ENCODE results near the gene AGFG1. TPM values are rescaled to one million over a fixed set of nuclear protein-coding genes. Genes with fewer than 3 reads are reported as not detected.

The AGFG1 gene
- total RNA-seq, 1 experiment from 2014 or later = 109 TPM

DNA sequence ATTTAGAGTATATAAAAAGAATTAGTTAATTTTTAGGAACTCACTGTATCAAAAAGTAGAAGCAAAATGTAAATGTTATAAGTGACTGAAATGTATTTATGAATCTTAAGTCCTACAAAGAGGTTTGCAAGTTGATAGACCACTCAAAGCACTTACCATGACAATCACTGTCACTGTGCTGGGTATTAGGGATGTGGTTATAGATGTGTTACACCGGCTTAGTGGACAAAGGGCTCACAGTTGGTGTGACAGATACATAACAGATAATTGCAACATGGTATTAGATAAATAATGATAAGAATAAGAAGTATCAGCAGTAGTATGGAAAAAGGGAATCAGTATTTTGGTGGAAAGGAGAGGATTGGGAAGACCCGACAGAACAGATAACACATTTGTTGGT lies 21.6 kb downstream of the AGFG1 start:
- Histone ChIP-seq H2BK5ac (ENCODE audit: insufficient read length, low read length) (no peak overlapping the region), H4K91ac (ENCODE audit: insufficient read length, low read depth, low read length) (no peak overlapping the region), H3K79me1 (ENCODE audit: insufficient read depth, low read depth, low read length, poor library complexity, severe bottlenecking) (peaks cover 2% of the 10 kb centered on the region), H4K5ac (ENCODE audit: insufficient read length, low read depth, low read length) (no peak overlapping the region), H3K79me2 (ENCODE audit: insufficient read depth, low read length) (peaks cover 4% of the 10 kb centered on the region; the same call in 1 of the 2 replicates), H3K4ac (ENCODE audit: low read depth, low read length) (no peak overlapping the region), H3T11ph (ENCODE audit: low read length) (no peak overlapping the region), H3K9me3 (ENCODE audit: control insufficient read depth, low read depth, low read length) (no peaks in the 10 kb centered on the region), H2AK5ac (ENCODE audit: insufficient read length, low read length) (no peak overlapping the region), H3K23me2 (ENCODE audit: insufficient read length, low read depth, low read length, poor library complexity, severe bottlenecking) (no peaks in the 10 kb centered on the region), H4K20me1 (ENCODE audit: control insufficient read depth, insufficient read depth, insufficient read length) (no peaks in the 10 kb centered on the region), H3K27ac (ENCODE audit: insufficient read length, low read depth, low read length) (no peak overlapping the region), H2BK120ac (ENCODE audit: low read depth, low read length, poor library complexity, severe bottlenecking) (no peak overlapping the region), H2AFZ (ENCODE audit: low read length) (no peak overlapping the region), H3K4me1 (ENCODE audit: insufficient read depth, low read length) (no peaks in the 10 kb centered on the region), H3K23ac (ENCODE audit: insufficient read length, low read depth, low read length) (no peak overlapping the region), H3K4me2 (ENCODE audit: insufficient read depth, insufficient read length, low read length) (no peak overlapping the region), H3K27me3 (ENCODE audit: insufficient read depth, low read length) (no peaks in the 10 kb centered on the region), H3K18ac (ENCODE audit: insufficient read length, low read depth, low read length) (no peak overlapping the region), H2BK12ac (ENCODE audit: insufficient read length, low read depth, low read length) (no peak overlapping the region), H4K8ac (replicated peaks; ENCODE audit: insufficient read length, low read depth, low read length) (no peak overlapping the region), H3K9ac (ENCODE audit: extremely low read depth, insufficient read length, low read length) (no peak overlapping the region), H3K56ac (ENCODE audit: insufficient read length, low read depth, low read length) (no peak overlapping the region), H3K14ac (ENCODE audit: insufficient read depth, low read length) (no peak overlapping the region), H2BK15ac (ENCODE audit: low read depth, low read length) (no peak overlapping the region), H2BK20ac (ENCODE audit: low read depth, low read length, poor library complexity, severe bottlenecking) (no peak overlapping the region)
- WGBS (ENCODE audit: extremely low coverage, insufficient read length, low lambda C conversion rate) = no CpG with 5 or more reads among the region's 2 CpGs
- H3K9me3 Mint-ChIP-seq = no peaks in the 10 kb centered on the region; a peak in 1 of 5 replicates
- H3K27me3 Mint-ChIP-seq (ENCODE audit: low read depth) = no peaks in the 10 kb centered on the region
- H3K4me3 Mint-ChIP-seq = no peak overlapping the region
- TF ChIP-seq, protein P1, sequence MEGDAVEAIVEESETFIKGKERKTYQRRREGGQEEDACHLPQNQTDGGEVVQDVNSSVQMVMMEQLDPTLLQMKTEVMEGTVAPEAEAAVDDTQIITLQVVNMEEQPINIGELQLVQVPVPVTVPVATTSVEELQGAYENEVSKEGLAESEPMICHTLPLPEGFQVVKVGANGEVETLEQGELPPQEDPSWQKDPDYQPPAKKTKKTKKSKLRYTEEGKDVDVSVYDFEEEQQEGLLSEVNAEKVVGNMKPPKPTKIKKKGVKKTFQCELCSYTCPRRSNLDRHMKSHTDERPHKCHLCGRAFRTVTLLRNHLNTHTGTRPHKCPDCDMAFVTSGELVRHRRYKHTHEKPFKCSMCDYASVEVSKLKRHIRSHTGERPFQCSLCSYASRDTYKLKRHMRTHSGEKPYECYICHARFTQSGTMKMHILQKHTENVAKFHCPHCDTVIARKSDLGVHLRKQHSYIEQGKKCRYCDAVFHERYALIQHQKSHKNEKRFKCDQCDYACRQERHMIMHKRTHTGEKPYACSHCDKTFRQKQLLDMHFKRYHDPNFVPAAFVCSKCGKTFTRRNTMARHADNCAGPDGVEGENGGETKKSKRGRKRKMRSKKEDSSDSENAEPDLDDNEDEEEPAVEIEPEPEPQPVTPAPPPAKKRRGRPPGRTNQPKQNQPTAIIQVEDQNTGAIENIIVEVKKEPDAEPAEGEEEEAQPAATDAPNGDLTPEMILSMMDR (conservative IDR thresholded peaks at IDR 0.05) = no peak
- H3K27ac Mint-ChIP-seq = peak overlapping the region in 1 of 3 experiments; percentile 65; a peak in 1 of 7 replicates
- H3K4me1 Mint-ChIP-seq = peaks cover 11 to 15% of the 10 kb centered on the region in 2 experiments
- no peak for DNase-seq
- peaks cover 0 to 14% (median 0%) of the 10 kb centered on the region in 3 experiments; a peak in 3 of 7 replicates for H3K36me3 Mint-ChIP-seq (ENCODE audit: insufficient read depth in 1 of 3, low read depth in 3 of 3)

Measured in H9 (cell line).